CD4-positive, alpha-beta T cell treated with Interleukin-10 for 1 hour (primary cell): ENCODE data around the gene NT5M.
"Not testable (repeated sequence)": the region's sequence is repeated elsewhere in the genome, so short reads cannot be mapped to it uniquely, and the experiment has no call there.

Experiments
- DNase-seq: peaks from one replicate; pipeline ENCODE4 v3.0.0-alpha.2; 2020

NT5M gene

GRCh38 chr17:17303010-17303846, at the start of gene NT5M:
Gene NT5M (plus strand): TSS chr17:17303373. CDS start chr17:17303551, 178 bp downstream.
- DNase-seq = peak; percentile 69

- no peak for DNase-seq
Measured at GRCh38 chr17:17253406-17253805, 49.8 kb upstream of the NT5M start.

GRCh38 chr17:17254036-17254435, 49.1 kb upstream of the NT5M start:
- no peak for DNase-seq

GRCh38 chr17:17255689-17256088, 47.5 kb upstream of the NT5M start:
- not testable (repeated sequence) for DNase-seq

GRCh38 chr17:17256316-17256715, 46.9 kb upstream of the NT5M start:
- no peak for DNase-seq

- DNase-seq = no peak
Measured at GRCh38 chr17:17258011-17258410, 45.2 kb upstream of the NT5M start.

GRCh38 chr17:17258998-17259397, 44.2 kb upstream of the NT5M start:
- DNase-seq = no peak

GRCh38 chr17:17264430-17264829, 38.7 kb upstream of the NT5M start:
- no peak for DNase-seq

GRCh38 chr17:17269926-17270773, 33.0 kb upstream of the NT5M start:
- DNase-seq = peak; percentile 25

GRCh38 chr17:17275971-17276370, 27.2 kb upstream of the NT5M start:
- DNase-seq = no peak

GRCh38 chr17:17277431-17277830, 25.7 kb upstream of the NT5M start:
- not testable (repeated sequence) for DNase-seq

GRCh38 chr17:17279316-17279715, 23.9 kb upstream of the NT5M start:
- no peak for DNase-seq

- DNase-seq = peak; percentile 97
Measured at GRCh38 chr17:17280613-17281549, 22.3 kb upstream of the NT5M start, which contains the start of gene COPS3. Gene COPS3 (minus strand): TSS chr17:17281246. CDS start chr17:17281186, 60 bp downstream.

GRCh38 chr17:17285951-17286350, 17.2 kb upstream of the NT5M start:
- DNase-seq = no peak

- no peak for DNase-seq
Measured at GRCh38 chr17:17289086-17289485, 14.1 kb upstream of the NT5M start.

GRCh38 chr17:17289701-17290100, 13.5 kb upstream of the NT5M start:
- no peak for DNase-seq

GRCh38 chr17:17295141-17295540, 8.0 kb upstream of the NT5M start:
- DNase-seq = no peak

GRCh38 chr17:17297217-17297616, 6.0 kb upstream of the NT5M start:
- no peak for DNase-seq

GRCh38 chr17:17298108-17298507, 5.1 kb upstream of the NT5M start:
- no peak for DNase-seq

- peak; percentile 54 for DNase-seq
Measured at GRCh38 chr17:17300624-17301568, 2.3 kb upstream of the NT5M start.

GRCh38 chr17:17301659-17302058, 1.5 kb upstream of the NT5M start:
- not testable (repeated sequence) for DNase-seq
